HG03196 (cell line): ENCODE measurements around the gene MINDY2.
"Not testable (repeated sequence)": the region's sequence is repeated elsewhere in the genome, so short reads cannot be mapped to it uniquely, and the experiment has no call there.

Source experiments
- ATAC-seq: cut with Tn5 transposase; IDR thresholded peaks from one replicate; pipeline ENCODE4 v1.9.1; 2021; ENCODE audit not compliant: unreplicated experiment

Gene MINDY2

DNA sequence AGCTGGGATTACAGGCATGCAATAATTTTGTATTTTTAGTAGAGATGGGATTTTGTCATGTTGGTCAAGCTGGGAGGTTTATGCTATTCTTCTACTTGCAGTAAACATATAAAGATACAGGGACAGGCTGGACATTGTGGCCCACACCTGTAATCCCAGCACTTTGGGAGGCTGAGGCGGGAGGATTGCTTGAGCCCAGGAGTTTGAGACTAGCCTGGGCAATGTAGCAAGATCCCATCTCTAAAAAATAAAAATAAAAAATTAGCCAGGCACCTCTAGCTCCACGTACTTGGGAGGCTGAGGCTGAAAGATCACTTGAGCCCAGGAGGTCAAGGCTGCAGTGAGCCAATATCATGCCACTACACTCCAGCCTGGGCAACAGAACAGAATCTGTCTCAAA lies 52.2 kb downstream of the MINDY2 start:
- ATAC-seq: not testable (repeated sequence)

DNA sequence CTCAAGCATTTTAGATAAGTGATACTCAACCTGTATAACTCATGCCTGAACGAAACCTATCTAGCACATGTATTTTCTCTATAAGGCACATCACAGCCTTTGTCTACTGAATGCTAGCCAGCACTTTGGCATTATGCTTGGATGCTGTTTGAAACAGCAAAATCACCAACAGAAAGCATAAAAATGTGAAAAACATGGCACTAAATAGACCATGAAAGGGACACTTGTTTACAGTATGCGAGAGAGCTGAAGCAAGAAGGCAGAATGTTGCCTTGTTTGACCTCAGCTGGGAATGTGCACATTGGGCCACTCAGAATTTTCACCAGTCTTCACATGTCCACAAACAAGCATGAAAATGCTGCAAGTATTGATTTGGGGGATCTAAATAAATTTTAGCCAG lies 59.5 kb downstream of the MINDY2 start:
- ATAC-seq: no peak

DNA sequence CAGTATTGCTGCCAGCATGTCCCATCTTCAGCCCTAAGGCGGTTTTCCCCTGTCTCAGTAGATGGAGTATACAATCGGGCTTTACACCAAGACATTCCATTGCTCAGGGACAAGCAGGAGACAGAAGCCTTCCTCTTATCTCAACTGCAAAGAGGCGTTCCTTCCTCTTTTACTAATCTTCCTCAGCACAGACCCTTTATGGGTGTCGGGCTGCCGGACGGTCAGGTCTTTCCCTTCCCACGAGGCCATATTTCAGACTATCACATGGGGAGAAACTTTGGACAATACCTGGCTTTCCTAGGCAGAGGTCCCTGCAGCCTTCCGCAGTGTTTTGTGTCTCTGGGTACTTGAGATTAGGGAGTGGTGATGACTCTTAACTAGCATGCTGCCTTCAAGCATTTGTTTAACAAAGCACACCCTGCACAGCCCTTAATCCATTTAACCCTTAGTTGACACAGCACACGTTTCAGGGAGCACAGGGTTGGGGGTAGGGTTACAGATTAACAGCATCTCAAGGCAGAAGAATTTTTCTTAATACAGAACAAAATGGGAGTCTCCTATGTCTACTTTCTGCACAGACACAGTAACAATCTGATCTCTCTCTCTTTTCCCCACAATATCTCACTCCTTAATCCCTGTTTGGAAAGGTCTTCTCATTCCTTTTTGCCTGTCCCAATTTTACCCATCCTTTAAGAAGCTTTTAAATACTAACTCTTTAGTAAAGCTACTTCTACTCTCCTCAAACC lies 62.8 kb downstream of the MINDY2 start:
- not testable (repeated sequence) for ATAC-seq

DNA sequence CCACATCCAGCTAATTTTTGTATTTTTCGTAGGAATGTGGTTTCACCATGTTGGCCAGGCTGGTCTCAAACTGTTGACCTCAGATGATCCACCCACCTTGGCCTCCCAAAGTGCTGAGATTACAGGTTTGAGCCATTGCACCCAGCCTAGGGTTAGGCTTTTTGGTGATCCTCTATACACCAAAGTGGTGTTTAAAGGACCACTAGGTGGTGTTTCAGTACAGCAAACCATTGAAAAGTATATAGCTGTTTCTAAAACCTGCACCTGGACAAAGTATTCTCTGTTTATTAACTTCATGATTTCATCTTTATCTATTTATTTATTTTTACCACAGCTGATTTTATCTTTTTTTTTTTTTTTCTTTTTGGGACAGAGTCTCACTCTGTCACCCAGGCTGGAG lies 68.4 kb downstream of the MINDY2 start:
- no peak for ATAC-seq

DNA sequence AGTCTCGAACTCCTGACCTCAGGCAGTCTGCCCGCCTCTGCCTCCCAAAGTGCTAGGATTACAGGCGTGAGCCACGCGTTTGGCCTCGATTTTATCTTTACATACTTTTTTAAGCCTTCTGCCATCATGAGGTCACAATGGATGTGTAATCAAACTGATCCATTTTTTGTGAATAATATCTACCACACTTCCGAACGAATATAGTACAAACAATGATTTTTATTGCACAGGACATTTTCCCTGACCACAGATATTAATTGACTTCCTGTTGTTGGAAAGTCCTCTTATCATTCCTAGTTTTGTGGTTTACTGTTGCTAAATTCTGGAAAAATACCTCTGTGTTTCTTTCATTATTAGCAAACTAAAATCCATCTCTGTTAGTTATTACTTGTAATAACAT lies 68.9 kb downstream of the MINDY2 start:
- ATAC-seq: no peak

DNA sequence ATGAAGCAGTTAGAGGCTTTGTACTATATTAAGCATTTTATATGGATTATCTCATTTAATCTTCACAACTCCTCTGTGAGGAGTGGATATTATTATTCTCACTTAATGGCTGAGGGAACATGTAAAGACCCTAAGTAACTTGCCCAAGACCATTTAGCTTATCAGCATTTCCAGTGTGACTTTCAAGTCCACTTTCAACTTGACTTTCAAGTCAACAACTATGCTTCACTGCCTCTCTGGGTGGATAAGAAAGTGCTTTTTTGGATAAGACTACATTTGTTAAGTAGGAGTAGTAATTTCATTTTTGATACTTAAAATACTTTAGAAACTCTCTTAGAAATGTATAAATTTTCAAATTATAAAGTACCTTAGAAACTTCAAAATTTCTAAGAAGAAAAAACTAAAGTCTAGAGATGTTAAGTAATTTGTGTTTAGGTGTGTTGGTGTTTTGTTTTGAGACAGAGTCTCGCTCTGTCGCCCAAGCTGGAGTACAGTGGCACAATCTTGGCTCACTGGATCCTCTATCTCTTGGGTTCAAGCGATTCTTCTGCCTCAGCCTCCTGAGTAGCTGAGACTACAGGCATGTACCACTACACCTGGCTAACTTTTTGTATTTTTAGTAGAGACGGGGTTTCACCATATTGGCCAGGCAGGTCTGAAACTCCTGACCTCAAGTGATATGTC lies 71.8 kb downstream of the MINDY2 start:
- ATAC-seq: no peak

DNA sequence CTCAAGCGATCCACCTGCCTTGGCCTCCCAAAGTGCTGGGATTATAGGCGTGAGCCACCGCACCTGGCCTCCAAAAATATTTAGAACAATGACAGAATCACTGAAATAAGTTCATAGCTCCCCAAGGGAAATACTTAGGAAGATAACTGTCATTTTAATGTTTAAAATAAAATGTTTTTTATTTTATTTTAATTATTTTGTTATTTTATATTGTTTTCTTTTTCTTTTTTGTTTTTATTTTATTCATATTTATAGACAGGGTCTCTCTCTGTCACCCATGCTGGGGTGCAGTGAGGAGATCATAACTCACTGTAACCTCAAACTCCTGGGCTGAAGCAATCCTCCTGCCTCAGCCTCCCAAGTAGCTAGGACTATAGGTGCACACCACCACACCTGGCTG lies 80.1 kb downstream of the MINDY2 start:
- ATAC-seq: not testable (repeated sequence)

DNA sequence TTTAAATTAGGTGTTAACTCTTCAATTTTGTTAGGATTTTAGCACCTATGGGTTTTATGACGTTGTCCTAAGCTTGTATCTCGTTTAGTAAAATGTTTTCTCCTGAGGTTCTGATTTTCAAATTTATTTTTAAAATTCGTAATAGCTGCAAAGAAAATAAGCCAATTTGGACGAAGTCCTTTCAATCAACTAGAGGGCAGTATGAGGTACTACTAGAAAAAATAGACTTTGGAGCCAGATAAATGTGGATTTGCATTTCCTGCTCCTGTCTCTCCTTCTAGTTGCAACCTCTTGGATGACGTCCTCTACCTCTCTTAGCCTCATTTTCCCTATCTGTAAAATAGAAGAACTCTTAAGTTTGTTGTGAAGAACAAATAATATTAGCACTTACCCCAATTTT lies 81.2 kb downstream of the MINDY2 start:
- ATAC-seq: no peak

DNA sequence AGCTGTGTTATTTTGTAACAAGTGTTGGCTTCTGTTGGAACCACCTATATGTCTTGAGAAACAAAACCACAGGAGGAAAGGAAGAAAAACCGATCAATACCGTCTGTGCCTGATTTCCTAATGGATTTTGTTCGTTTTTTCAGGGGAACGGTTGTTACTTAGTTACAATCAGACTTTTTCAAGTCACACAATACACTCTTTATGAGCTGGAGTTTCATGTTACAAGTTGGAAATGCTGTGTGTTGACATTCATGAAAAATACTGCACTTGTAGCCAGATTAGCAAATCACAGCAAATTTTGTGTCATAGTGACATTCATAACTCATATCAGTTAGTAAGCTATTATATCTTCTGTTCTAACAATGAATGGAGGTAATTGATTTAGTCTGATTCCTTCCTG lies 83.5 kb downstream of the MINDY2 start:
- ATAC-seq: no peak

DNA sequence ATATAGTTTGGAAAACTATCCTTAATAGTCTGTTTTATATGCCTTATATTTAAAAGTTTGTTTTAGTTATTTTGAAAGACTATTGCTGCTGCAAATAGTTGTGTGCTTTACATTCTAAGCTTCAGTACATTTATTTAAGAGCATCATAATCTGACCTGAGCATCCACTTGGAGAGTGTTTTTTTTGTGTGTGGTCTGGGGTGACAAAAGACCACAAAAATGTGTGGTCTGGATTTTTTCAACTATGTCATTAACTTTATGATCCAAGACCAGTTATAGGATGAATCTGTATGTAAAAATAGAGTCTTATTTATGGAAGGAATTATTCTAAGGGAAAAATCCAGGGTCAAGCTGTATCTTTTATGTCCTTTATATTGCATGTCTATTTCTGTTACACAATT lies 85.0 kb downstream of the MINDY2 start:
- ATAC-seq: no peak

DNA sequence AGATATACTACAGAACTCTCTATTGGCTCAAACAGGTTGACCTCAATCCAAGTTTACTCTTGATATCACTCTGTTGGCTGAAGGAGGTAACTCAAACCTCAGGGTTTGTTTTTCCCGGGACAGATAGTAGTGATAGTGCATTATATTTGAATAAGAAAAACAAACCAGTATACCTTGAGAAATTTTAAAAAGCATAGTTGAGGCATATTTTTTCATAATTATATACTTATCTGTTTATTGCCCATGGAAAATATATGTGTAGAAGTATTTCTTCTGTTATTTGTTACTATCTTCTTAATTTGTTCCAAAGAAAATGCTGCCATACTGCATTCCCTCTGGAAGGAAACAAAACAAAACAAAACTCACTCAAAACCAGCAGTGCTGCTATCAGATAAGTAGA lies 85.5 kb downstream of the MINDY2 start:
- ATAC-seq: not testable (repeated sequence)

DNA sequence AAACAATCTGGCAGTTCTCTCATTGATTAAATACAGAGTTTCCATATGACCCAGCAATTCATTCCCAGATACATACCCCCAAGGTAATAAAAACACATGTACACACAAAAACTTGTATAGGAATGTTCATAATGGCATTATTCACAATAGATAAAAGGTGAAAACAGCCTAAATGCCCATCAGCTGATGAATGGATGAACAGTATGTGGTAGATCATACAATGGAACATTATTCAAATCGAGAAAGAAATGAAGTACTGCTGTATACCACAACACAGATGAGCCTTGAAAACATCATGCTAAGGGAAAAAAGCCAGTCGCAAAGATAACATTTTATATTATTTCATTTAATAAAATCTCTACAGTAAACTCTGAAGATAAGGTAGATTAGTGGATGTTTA lies 91.2 kb downstream of the MINDY2 start:
- no peak for ATAC-seq

DNA sequence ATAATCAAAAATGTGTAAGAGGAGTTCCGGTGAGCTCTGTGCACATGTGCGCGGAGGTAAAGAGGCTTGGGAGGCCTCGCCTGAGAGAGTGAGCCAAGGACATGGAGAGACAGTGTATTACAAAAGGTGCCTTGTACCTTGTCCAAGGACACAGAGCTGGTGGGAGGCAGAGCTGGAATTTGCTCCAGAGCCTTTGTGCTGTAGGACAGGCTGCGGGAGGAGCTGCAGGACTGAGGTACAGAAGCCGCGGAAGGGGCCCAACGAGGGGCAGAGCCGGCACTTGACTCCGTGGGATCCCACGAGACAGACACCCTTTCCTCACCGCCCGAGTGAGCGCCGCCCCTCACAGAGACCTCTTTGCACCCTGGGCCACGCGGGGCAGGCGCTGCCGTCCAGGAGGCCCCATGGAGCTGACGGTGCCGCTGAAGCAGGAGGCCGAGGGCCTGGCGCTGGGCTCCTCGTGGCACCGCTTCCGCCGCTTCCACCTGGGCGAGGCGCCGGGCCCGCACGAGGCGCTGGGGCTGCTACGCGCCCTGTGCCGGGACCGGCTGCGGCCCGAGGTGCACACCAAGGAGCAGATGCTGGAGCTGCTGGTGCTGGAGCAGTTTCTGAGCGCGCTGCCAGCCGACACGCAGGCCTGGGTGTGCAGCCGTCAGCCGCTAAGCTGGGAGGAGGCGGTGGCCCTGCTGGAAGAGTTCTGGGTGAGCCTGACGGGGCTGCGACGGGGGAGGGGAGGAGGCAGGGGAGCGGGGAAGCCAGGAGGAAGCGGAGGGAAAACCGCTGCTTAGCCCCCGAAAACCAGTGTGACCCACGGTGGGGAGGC lies 93.7 kb downstream of the MINDY2 start:
- no peak for ATAC-seq

DNA sequence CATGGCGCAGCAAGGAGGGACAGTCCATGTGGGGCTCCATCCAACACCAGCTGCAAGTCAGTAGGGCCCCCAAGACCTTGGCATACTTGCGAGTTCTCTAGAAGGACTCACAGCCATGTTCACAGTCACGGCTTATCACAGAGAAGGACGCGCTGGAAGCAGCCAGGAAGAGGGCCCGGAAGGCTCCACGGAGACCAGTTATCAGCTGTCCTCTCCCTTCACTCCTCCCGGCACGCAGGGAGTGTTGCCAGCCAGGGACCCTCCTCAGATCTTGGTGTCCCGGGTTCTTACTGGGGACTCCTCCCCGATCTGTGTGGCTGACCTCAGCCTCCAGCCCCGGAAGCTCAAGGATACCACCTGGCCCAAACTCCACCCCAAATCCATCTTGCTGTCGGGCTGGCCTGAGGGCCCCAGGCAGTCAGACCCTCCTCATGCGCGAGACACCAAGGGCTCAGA lies 94.4 kb downstream of the MINDY2 start:
- no peak for ATAC-seq

DNA sequence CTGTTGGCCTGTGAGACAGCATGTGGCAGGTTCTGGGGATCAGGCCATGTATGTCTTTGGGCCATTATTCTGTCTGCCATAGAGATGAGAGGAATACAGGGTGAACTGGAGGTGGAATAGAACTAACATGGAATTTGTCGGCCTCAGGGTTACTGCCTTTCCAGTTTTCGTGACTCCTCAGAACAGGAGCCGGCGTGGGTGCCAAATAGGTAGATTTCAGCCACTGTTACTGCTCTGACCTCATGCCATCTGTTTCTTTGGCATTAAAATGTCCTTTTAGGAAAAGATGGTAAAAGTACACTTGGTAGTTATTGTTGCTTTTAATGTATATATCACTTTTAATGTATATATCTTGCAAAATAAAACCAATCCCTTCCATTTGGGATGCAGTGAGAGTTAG lies 96.8 kb downstream of the MINDY2 start:
- ATAC-seq: no peak

DNA sequence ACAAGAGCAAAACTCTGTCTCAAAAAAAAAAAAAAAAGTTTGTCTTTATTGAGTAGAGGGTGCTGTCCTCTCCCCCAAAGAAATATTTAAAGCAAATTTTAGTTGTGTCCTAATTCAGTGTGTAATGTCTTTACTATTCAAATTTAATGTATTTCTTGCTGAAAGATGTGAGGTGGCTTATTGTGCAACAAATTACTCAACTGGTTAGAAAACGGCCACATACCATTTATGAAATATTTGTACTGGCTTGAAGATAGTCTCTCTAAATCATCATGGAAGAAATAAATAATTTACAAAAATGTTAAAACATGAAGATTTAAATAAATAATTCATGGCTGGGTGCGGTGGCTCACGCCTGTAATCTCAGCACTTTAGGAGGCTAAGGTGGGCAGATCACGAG lies 99.3 kb downstream of the MINDY2 start:
- ATAC-seq: no peak

DNA sequence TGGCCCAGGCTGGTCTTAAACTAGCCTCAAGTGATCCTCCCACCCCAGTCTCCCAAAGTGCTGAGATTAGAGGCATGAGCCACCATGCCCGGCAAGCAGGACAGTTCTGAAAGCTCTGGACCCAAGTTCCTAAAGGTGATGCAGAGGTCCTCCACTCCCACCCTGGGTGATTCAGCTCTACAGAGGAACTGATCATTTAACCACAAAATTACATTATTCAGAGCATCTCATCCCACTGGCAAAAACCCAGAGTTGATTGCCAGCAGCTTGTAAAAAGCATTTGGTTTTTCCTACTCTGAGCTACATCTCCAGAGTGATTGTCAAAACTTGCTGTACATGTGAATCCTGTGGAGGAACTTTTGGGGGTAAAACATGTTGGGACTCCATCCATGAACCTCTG lies 102.2 kb downstream of the MINDY2 start:
- no peak for ATAC-seq

DNA sequence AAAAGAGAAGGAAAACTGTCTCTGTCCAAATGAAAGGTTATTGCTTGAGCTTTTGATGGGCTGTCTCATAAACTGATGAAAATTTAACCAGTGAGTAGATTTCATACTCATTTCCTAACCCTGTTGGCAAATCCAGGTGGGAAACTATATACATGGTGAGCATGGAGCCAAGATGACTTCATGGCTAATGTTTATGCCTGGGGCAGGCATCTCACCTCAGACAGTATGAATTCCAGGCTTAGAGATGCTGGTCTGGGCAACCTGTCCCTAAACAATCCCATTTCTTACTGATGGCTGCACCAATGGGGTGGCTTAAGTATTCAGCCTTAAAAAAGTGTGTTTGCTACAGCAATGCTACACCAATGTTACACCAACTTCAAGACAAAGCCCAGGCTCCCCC lies 104.2 kb downstream of the MINDY2 start:
- ATAC-seq: no peak

DNA sequence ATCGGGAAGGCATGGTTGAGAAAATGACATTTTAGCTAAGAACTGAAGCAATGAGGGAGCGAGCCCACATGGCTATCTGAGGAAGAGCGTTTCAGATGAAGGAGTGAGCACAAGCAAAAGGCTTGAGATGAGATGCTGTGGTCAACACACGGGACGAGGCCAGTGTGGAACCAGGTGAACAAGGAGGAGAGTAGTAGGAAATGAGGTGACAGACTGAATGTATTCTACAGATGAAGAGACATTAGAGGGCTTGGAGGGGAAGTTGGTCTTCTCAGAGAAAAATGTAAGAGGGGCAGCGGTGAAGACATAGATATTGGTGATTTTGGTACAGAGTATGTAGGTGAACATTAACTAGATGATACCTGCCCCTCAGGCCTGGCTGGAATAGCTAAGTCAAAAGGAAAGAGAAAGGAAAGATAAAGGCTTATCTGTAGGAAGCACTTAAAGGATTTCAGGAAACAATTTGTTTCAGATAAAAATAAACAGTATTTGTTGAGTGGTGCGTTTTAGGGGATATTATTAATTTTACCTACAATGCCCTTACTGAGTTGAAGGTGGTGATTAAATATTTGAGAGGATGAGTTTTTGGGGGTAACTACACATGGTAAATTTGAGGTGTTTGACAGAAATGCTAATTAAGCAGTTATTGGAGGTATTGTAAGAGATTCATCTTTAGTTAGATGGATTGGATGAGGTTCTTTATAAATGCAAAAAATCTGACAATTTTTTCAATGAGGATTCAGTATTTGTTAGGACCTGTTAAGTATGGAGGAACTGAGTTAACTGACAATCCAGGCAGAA lies 105.4 kb downstream of the MINDY2 start:
- ATAC-seq: no peak

DNA sequence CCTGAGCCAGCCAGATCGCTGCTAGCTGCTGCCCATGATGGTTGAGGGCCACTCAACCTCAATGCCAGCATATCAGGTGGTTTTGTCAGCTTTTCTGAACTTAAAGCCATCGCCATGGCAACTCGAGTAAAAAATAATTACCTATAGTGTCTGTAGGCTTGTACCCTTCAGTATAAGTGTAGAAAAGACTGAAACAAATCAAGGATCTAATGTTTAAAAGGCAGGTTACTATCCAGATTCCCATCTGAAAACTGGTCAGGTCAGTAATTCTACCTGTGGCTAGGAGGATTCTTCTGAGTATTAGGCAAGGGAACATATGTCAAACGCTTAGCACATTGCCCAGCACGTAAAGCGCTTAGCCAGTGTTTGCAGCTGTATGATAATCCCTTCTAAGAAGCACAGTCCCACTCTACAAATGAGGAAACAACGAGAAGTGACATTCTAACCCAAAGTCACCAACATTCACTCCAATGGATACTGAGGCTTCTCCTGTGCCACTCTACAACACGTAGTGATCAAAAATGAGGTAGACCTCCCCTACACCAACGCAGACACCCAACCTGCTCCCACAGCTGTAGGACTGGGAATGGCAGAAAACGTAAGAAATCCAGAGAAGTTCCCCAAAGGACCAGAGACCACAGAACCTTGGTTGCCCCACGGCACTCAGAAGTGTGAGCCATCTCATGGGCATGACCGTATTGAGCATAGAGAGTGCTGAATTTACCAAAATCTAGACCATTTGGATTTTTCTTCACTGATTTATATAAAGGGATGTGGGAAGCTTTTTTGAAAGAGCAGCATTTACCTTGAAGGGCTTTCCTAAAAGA lies 107.1 kb downstream of the MINDY2 start:
- no peak for ATAC-seq
